Calu3 (cell line): ENCODE data around the gene LZTS2. TPM values are rescaled to one million over a fixed set of nuclear protein-coding genes. Genes with fewer than 3 reads are reported as not detected.

ENCODE experiments used
- BruUV-seq: library from RNA; stranded (reverse); fragments of 400-500 nt; replicated peaks from 2 replicates; lab custom pipeline; 2021; lab: Mats Ljungman, UMichigan
- CTCF ChIA-PET: fragments of 300-600 bp; sonication (Branson Sonifier 250); formaldehyde crosslinking; loops from one replicate; lab custom pipeline; 2022; ENCODE audit warnings: antibody characterized with exemption; lab: Charles Lee
- DNase-seq: peaks from one replicate; pipeline ENCODE4 v3.0.0; 2022
- H3K27ac Mint-ChIP-seq: one replicate; pipeline ENCODE4 v1.8.0; 2022; ENCODE audit warnings: mixed read lengths; ENCODE audit not compliant: unreplicated experiment
- H3K27me3 Mint-ChIP-seq: one replicate; pipeline ENCODE4 v1.8.0; 2022; ENCODE audit warnings: mixed read lengths; ENCODE audit not compliant: unreplicated experiment
- H3K36me3 Mint-ChIP-seq: one replicate; pipeline ENCODE4 v1.8.0; 2022; ENCODE audit warnings: mild to moderate bottlenecking, moderate library complexity, mixed read lengths; ENCODE audit not compliant: insufficient read depth, unreplicated experiment
- H3K4me1 Mint-ChIP-seq: one replicate; pipeline ENCODE4 v1.8.0; 2022; ENCODE audit warnings: mild to moderate bottlenecking, low read depth, mixed read lengths; ENCODE audit not compliant: unreplicated experiment
- H3K4me3 Mint-ChIP-seq: one replicate; pipeline ENCODE4 v1.8.0; 2022; ENCODE audit warnings: mild to moderate bottlenecking, low read depth, moderate library complexity, mixed read lengths; ENCODE audit not compliant: unreplicated experiment
- H3K9me3 Mint-ChIP-seq: one replicate; pipeline ENCODE4 v1.8.0; 2022; ENCODE audit warnings: low read depth, mixed read lengths; ENCODE audit not compliant: unreplicated experiment
- CTCF ChIP-seq: fragments of 200-600 bp; IDR thresholded peaks from one replicate; pipeline ENCODE4 v1.8.0; 2022; ENCODE audit warnings: antibody characterized with exemption; ENCODE audit not compliant: unreplicated experiment
- intact Hi-C: fragments of 100-400 bp; cut with micrococcal nuclease; formaldehyde crosslinking; loops from one replicate; pipeline ENCODE4 v1.10.0; 2022; ENCODE audit not compliant: unreplicated experiment
- total RNA-seq: library from RNA; stranded (reverse); gene quantifications from 2 replicates; pipeline ENCODE4 v1.2.3, GENCODE V29; 2022

Gene LZTS2
- total RNA-seq, 1 experiment from 2014 or later = 23.7 TPM

GRCh38 chr10:101000127-101000914, 713 bp downstream of the LZTS2 start:
- no peaks in the 10 kb centered on the region for H3K27me3 Mint-ChIP-seq
- peaks cover 14% of the 10 kb centered on the region for H3K4me1 Mint-ChIP-seq
- DNase-seq = no peak
- intact Hi-C loops = no loop called here
- H3K4me3 Mint-ChIP-seq = peak overlapping the region; percentile 47
- no peak for TF ChIP-seq CTCF
- H3K27ac Mint-ChIP-seq = peak overlapping the region; percentile 44
- BruUV-seq = no TSS peak
- H3K36me3 Mint-ChIP-seq = peaks cover 57% of the 10 kb centered on the region
- CTCF ChIA-PET = interaction anchor here (1.0 kb wide), 1 partner anchor 11 kb away, joined by 5 read pairs; no protein-coding TSS in a partner anchor
- no peaks in the 10 kb centered on the region for H3K9me3 Mint-ChIP-seq

- no peaks in the 10 kb centered on the region for H3K27me3 Mint-ChIP-seq
- TSS peak; percentile 18 for BruUV-seq
- CTCF ChIA-PET = no interaction called here
- H3K36me3 Mint-ChIP-seq = peaks cover 50% of the 10 kb centered on the region
- no peak for DNase-seq
- intact Hi-C loops = no loop called here
- peak overlapping the region; percentile 7 for H3K27ac Mint-ChIP-seq
- H3K4me3 Mint-ChIP-seq = peak overlapping the region; percentile 47
- no peak for TF ChIP-seq CTCF
- no peaks in the 10 kb centered on the region for H3K9me3 Mint-ChIP-seq
- H3K4me1 Mint-ChIP-seq = peaks cover 14% of the 10 kb centered on the region
Measured at GRCh38 chr10:101000915-101001658, 1.5 kb downstream of the LZTS2 start.

GRCh38 chr10:101001659-101002035, 2.0 kb downstream of the LZTS2 start:
- BruUV-seq = no TSS peak
- intact Hi-C loops = no loop called here
- Mint-ChIP-seq H3K27ac (no peak overlapping the region), H3K9me3 (no peaks in the 10 kb centered on the region), H3K4me1 (peaks cover 14% of the 10 kb centered on the region), H3K4me3 (no peak overlapping the region), H3K36me3 (peaks cover 45% of the 10 kb centered on the region), H3K27me3 (no peaks in the 10 kb centered on the region)
- TF ChIP-seq CTCF = no peak
- DNase-seq = no peak
- CTCF ChIA-PET = no interaction called here

- Mint-ChIP-seq H3K4me3 (no peak overlapping the region), H3K27me3 (no peaks in the 10 kb centered on the region), H3K4me1 (peaks cover 14% of the 10 kb centered on the region), H3K9me3 (no peaks in the 10 kb centered on the region), H3K36me3 (peaks cover 37% of the 10 kb centered on the region), H3K27ac (no peak overlapping the region)
- no TSS peak for BruUV-seq
- no peak for TF ChIP-seq CTCF
- no peak for DNase-seq
- intact Hi-C loops = no loop called here
- CTCF ChIA-PET = no interaction called here
Measured at GRCh38 chr10:101002456-101002855, 2.8 kb downstream of the LZTS2 start.
